Hepatocyte (in vitro differentiated cells): ENCODE data around the gene OXLD1.

Experiments
- CTCF ChIP-seq: fragments of 200-600 bp; sonication (generic); IDR thresholded peaks from 2 replicates; pipeline ENCODE4 v1.5.1; 2016; ENCODE audit warnings: antibody characterized with exemption, mild to moderate bottlenecking; ENCODE audit not compliant: poor library complexity
- EZH2 ChIP-seq: fragments of 200-600 bp; sonication (generic); IDR thresholded peaks from 2 replicates; pipeline ENCODE4 v1.6.1; 2016; ENCODE audit warnings: antibody characterized with exemption, mild to moderate bottlenecking, borderline replicate concordance

GRCh38 chr17:81686614-81687013, 20.2 kb upstream of the OXLD1 start:
- no peak for TF ChIP-seq CTCF
- no peak for TF ChIP-seq EZH2
